K562 (cell line): ENCODE measurements around the gene EXOC4. TPM values are rescaled to one million over a fixed set of nuclear protein-coding genes. Genes with fewer than 3 reads are reported as not detected.

ENCODE experiments used
- ATAC-seq: fragments of 200-7000 bp; cut with Tn5 transposase; 3 replicates; pipeline ENCODE4 v1.9.1; 2020; ENCODE audit warnings: moderate library complexity
- BruUV-seq: library from RNA; stranded (reverse); fragments of 400-500 nt; replicated peaks from 2 replicates; lab custom pipeline; 2021; lab: Mats Ljungman, UMichigan
- CTCF ChIA-PET: fragments of 300-600 bp; formaldehyde crosslinking; extraction: SDS; loops from one replicate; lab custom pipeline; 2021; ENCODE audit warnings: low intra/inter-chr PET ratio; lab: Yijun Ruan, JAX
- POLR2A ChIA-PET: fragments of 300-600, 350-650 bp; sonication (Branson Sonifier 250); formaldehyde crosslinking; extraction: SDS; loops from one replicate; lab custom pipeline; 2021; ENCODE audit warnings: antibody characterized with exemption, inconsistent platforms; lab: Yijun Ruan, JAX
- DNase-seq, 4 experiments: peaks; one replicate each; pipeline versions ENCODE4 v3.0.0 to v3.0.0-alpha.2; 2011 to 2018; ENCODE audit warnings: low spot score in 3 of 4, mixed read lengths in 3 of 4; ENCODE audit errors: extremely low read depth in 1 of 4
- FAIRE-seq: peaks from 2 replicates; lab custom pipeline; 2011; peaks lifted over from hg19 to GRCh38; lab: Jason Lieb, UNC
- H2AFZ ChIP-seq: 2 replicates; pipeline ENCODE4 v1.6.0; 2011; ENCODE audit warnings: low read depth, low read length, control low read depth, inconsistent platforms
- H3K27ac ChIP-seq: fragments of 200-600 bp; 3 replicates; pipeline ENCODE4 v1.8.0; 2011; ENCODE audit warnings: low read depth, mild to moderate bottlenecking, control low read depth, inconsistent platforms, low read length, moderate library complexity, mixed read lengths; ENCODE audit errors: extremely low read depth
- H3K27me3 ChIP-seq, 2 experiments: fragments of 300-600 bp in 1 of 2; 2 replicates in 1 of 2; 3 replicates in 1 of 2; pipeline versions ENCODE4 v1.6.0 to v1.8.0; 2011; ENCODE audit warnings: inconsistent platforms in 2 of 2, low read length in 2 of 2, mild to moderate bottlenecking in 1 of 2, mixed read lengths in 1 of 2, moderate library complexity in 1 of 2; ENCODE audit not compliant: control insufficient read depth in 2 of 2, insufficient read depth in 2 of 2
- H3K36me3 ChIP-seq: fragments of 300-600 bp; 3 replicates; pipeline ENCODE4 v1.8.0; 2011; ENCODE audit warnings: mild to moderate bottlenecking, low read length, inconsistent platforms; ENCODE audit not compliant: control insufficient read depth, insufficient read depth
- H3K4me1 ChIP-seq, 2 experiments: fragments of 200-600 bp in 1 of 2; replicated peaks in 1 of 2; 2 replicates in 1 of 2; 3 replicates in 1 of 2; pipeline versions ENCODE4 v1.5.1 to v1.8.0; 2011; ENCODE audit warnings: inconsistent platforms in 2 of 2, low read length in 2 of 2, mild to moderate bottlenecking in 1 of 2, mixed read lengths in 1 of 2, moderate library complexity in 1 of 2; ENCODE audit not compliant: control insufficient read depth in 2 of 2, insufficient read depth in 2 of 2
- H3K4me2 ChIP-seq: 2 replicates; pipeline ENCODE4 v1.6.1; 2011; ENCODE audit warnings: low read length, control low read depth, inconsistent platforms, mixed read lengths; ENCODE audit not compliant: insufficient read depth
- H3K4me3 ChIP-seq: fragments of 200-600 bp; sonication (generic), shearing (Covaris generic); 2 replicates; pipeline ENCODE4 v1.5.1; 2016; ENCODE audit warnings: control low read depth, inconsistent platforms
- H3K79me2 ChIP-seq: fragments of 200-600 bp; 3 replicates; pipeline ENCODE4 v1.8.0; 2011; ENCODE audit warnings: low read length, inconsistent platforms; ENCODE audit not compliant: control insufficient read depth, insufficient read depth
- H3K9ac ChIP-seq, 2 experiments: 2 replicates each; pipeline versions ENCODE4 v1.6.0 to v1.6.1; 2011; ENCODE audit warnings: low read depth in 2 of 2, low read length in 2 of 2, control low read depth in 1 of 2, inconsistent platforms in 1 of 2, mild to moderate bottlenecking in 1 of 2, mixed read lengths in 1 of 2; ENCODE audit not compliant: insufficient read depth in 1 of 2
- H3K9me1 ChIP-seq: one replicate; pipeline ENCODE4 v1.6.0; 2011; ENCODE audit warnings: inconsistent platforms, mild to moderate bottlenecking, low read length, moderate library complexity; ENCODE audit not compliant: control insufficient read depth, insufficient read depth
- H3K9me3 ChIP-seq: replicated peaks from 2 replicates; pipeline ENCODE4 v1.5.1; 2011; ENCODE audit warnings: low read depth, low read length, inconsistent platforms; ENCODE audit not compliant: control insufficient read depth, insufficient read depth
- H4K20me1 ChIP-seq: replicated peaks from 2 replicates; pipeline ENCODE4 v1.6.1; 2011; ENCODE audit warnings: low read length, inconsistent platforms, mixed read lengths; ENCODE audit not compliant: control insufficient read depth, insufficient read depth
- CXXC5 ChIP-seq: fragments of 250-450 bp; sonication (Bioruptor Pico); IDR thresholded peaks from 2 replicates; pipeline ENCODE4 v1.8.0; 2022; ENCODE audit warnings: inconsistent platforms, mild to moderate bottlenecking, moderate library complexity
- KDM1A ChIP-seq, 2 experiments: fragments of 450-650 bp; IDR thresholded peaks; 2 replicates each; pipeline ENCODE4 v1.6.1; 2016; ENCODE audit warnings: mild to moderate bottlenecking in 2 of 2
- SLC30A9 ChIP-seq: fragments of 250-450 bp; sonication (Bioruptor Pico); IDR thresholded peaks from 2 replicates; pipeline ENCODE4 v1.8.0; 2022; ENCODE audit warnings: mild to moderate bottlenecking, moderate library complexity
- SP2 ChIP-seq: IDR thresholded peaks from 2 replicates; pipeline ENCODE4 v1.6.1; 2011; ENCODE audit warnings: mild to moderate bottlenecking, low read depth, low read length, moderate library complexity; ENCODE audit not compliant: poor library complexity, severe bottlenecking; ENCODE audit errors: extremely low read depth
- SUPT5H ChIP-seq: fragments of 450-650 bp; IDR thresholded peaks from 2 replicates; pipeline ENCODE4 v1.6.1; 2016
- TGIF2 ChIP-seq: sonication (generic); formaldehyde crosslinking; IDR thresholded peaks from 2 replicates; pipeline ENCODE4 v1.8.1; 2022; ENCODE audit warnings: mild to moderate bottlenecking, missing genetic modification reagents, moderate library complexity
- WGBS: fragments of 100-300 bp; shearing (Covaris generic); methylation state at CpG from one replicate; pipeline ENCODE4 v1.1.6; 2016; ENCODE audit warnings: low coverage, mixed read lengths; ENCODE audit not compliant: insufficient coverage; ENCODE audit errors: missing lambda C conversion rate; 5-methylcytosine and 5-hydroxymethylcytosine counted together
- in situ Hi-C: fragments of 300-500 bp; cut with MboI; formaldehyde crosslinking; loops from 4 replicates; pipeline ENCODE4 v1.15.0; 2018; ENCODE audit warnings: inconsistent platforms, mixed read lengths
- intact Hi-C: fragments of 100-400 bp; cut with micrococcal nuclease; formaldehyde crosslinking; loops from 2 replicates; pipeline ENCODE4 v1.14.2; 2022
- polyA plus RNA-seq, 8 experiments: library from polyadenylated mRNA; depleted of rRNA in 4 of 8; stranded (reverse) in 5 of 8; unstranded in 3 of 8; fragments of >200 nt; fragmentation: Nextera tagmentation in 2 of 8; fragmentation: Illumina TruSeq in 1 of 8; extraction: Ambion mirVana in 2 of 8; extraction: Trizol in 1 of 8; gene quantifications; 2 replicates each; pipeline versions ENCODE4 v1.2.1 to v1.2.3, GENCODE V29; 2011 to 2014; ENCODE audit warnings: inconsistent platforms in 1 of 8, missing spikeins in 1 of 8
- total RNA-seq, 7 experiments: library from RNA; depleted of rRNA in 6 of 7; stranded (reverse); fragments of >200 nt in 6 of 7; fragmentation: Illumina TruSeq in 2 of 7; extraction: Trizol in 2 of 7; gene quantifications; 2 replicates each; pipeline versions ENCODE4 v1.2.1 to v1.2.3, GENCODE V29; 2011 to 2021; ENCODE audit warnings: low replicate concordance in 1 of 7
- TF ChIP-seq, protein P1 (sequence below): fragments of 450-650 bp; IDR thresholded peaks from 2 replicates; pipeline ENCODE4 v1.6.1; 2014; ENCODE audit warnings: low read depth, mild to moderate bottlenecking, moderate library complexity, borderline replicate concordance

EXOC4 gene
- total and polyA plus RNA-seq, 9 of the 15 experiments (the other 6 are each of a cell fraction or from before 2014, with no cell fraction given) = 18.5 to 73.1 (median 46.6) TPM

DNA sequence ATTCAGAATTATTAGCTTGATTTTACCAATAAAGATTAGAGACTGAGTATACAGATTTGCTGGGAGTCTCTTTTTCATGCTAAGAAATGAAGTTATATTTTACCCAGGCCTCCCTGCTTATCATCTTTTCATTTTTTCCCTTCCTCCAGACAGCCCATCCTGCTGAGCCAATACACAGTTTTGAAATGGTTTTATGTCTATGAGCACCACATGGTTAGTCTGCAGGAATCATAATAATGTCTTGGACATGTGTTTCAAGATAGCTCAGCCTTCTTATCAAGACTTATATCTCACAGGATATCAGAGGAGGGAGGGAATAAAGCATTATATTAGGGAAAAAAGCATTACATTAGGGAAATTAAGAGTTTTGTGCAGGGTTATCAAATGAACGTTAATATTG is 157.1 kb downstream of the EXOC4 start:
- ATAC-seq (no peak), FAIRE-seq (no peak), DNase-seq (no peak)
- Histone ChIP-seq H3K79me2 (no peaks in the 10 kb centered on the region), H3K4me2 (no peak overlapping the region), H4K20me1 (no peaks in the 10 kb centered on the region; the same call in 1 of the 2 replicates), H3K27ac (no peak overlapping the region), H3K9me1 (no peaks in the 10 kb centered on the region), H3K4me3 (no peak overlapping the region), H3K27me3 (no peaks in the 10 kb centered on the region), H3K9ac (no peak overlapping the region), H3K4me1 (no peaks in the 10 kb centered on the region), H3K9me3 (no peaks in the 10 kb centered on the region), H3K36me3 (no peaks in the 10 kb centered on the region), H2AFZ (no peak overlapping the region)
- 15% methylated on average over 1 of the region's 1 CpG for WGBS
- ChIA-PET POLR2A (interaction anchor here (1.3 to 1.5 kb wide), 2 partner anchors 16 to 23 kb away, joined by 4 read pairs; no protein-coding TSS in a partner anchor), CTCF (no interaction called here)
- in situ Hi-C loops = no loop called here
- no TSS peak for BruUV-seq
- TF ChIP-seq TGIF2 (CRISPR knock-in tag) (no peak), CXXC5 (no peak), SUPT5H (no peak), KDM1A (IDR thresholded peaks at IDR 0.05) (no peak), SP2 (no peak), SLC30A9 (CRISPR knock-in tag) (no peak)
- TF ChIP-seq, protein P1, sequence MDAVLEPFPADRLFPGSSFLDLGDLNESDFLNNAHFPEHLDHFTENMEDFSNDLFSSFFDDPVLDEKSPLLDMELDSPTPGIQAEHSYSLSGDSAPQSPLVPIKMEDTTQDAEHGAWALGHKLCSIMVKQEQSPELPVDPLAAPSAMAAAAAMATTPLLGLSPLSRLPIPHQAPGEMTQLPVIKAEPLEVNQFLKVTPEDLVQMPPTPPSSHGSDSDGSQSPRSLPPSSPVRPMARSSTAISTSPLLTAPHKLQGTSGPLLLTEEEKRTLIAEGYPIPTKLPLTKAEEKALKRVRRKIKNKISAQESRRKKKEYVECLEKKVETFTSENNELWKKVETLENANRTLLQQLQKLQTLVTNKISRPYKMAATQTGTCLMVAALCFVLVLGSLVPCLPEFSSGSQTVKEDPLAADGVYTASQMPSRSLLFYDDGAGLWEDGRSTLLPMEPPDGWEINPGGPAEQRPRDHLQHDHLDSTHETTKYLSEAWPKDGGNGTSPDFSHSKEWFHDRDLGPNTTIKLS = no peak
- intact Hi-C loops = no loop called here
